Stimulated activated CD8-positive, alpha-beta memory T cell treated with anti-CD3 and anti-CD28 coated beads, Interleukin-4, amount 100 ng/mL, for 24 hours (primary cell): ENCODE results near the gene FBXW7.

Source experiments
- DNase-seq: peaks from one replicate; pipeline ENCODE4 v3.0.0-alpha.2; 2020; ENCODE audit warnings: low read depth

The FBXW7 gene

DNA sequence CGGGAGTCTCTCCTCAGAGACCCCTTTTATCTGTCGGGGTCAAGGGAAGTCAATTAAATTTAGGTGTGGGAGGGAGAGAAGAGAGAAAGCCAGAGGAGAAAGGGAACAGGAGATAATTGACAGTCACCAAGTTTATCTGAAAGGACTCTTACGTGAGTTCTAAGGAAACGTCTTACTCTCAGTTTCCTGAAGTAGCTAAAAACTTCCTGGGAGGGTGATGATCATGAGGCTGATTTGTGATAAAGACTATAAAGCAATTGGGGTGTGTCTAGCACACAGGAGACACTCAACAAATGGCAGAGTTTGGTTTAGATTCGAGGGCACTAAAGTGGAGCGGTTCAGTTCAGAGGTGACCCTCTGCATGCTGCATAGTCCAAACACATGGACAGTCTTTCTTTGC, 254.1 kb downstream of the FBXW7 start:
- no peak for DNase-seq

DNA sequence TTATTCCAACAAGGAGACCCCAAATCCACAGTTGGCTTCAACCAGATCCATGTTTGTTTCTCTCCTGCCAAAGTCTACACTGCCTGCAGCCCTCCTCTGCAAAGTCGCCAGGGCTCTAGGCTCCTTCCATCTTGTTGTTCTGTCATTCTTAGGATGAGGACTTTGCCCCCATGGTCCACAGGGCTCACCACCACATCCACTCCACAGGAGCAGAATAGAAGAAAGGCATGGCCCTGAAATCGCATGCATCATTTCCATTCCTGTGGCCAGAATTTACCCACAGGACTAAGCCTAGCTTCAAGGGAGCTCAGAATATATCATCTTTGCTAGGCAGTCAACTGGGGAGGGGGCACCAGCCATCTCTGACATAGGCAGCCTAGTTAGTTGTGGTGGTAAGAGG, 254.7 kb downstream of the FBXW7 start:
- DNase-seq = no peak

DNA sequence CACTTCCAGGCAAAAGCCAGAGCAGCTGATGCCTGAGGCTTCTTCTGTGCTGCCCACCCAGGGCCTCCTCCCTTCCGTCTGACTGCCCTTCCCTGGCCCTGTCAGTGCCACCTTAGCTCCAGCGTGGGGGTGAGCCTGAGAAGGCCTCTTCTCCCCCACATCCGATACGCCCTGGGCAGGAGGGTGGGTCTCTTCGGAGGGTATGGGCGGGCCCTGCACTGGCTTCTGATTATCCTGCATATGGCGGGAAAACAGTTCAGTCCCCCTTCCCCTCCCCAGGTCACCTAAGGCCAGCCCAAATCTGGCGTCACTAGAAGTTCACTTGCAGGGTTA, 256.7 kb downstream of the FBXW7 start:
- no peak for DNase-seq

DNA sequence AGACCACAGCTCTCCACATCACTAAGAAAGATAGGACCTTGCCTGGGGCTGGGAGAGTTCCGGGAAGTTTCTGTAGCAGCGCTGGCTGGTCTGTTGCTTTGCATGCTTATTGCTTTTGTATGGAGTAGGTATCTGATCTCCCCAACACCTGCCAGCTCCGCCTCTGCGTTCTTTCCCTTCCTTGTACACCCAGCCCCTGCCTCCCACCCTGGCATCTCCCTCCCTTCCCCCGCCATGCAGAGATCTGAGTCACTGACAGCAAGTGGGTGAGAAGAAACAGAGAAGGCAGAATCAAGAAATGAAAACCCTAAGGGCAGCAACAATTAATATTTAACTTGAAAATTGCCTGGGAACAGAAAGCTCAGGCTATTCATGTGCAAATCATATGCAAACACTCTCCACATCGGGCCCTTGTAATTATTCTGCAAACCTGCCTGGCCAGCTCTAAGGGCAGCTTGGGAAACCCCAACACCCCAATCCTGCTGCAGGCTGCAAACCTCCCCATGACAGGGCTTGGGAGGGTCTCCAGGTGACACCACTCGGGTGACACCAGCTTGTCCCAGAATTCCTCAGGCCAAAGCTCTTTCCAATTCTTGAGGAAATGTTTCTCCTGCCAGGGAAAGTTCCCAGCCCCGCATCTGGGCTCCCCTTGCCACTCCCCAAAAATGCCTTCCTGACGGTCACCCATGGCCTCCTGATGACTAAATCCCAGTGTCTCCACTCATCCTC, 257.2 kb downstream of the FBXW7 start:
- no peak for DNase-seq

DNA sequence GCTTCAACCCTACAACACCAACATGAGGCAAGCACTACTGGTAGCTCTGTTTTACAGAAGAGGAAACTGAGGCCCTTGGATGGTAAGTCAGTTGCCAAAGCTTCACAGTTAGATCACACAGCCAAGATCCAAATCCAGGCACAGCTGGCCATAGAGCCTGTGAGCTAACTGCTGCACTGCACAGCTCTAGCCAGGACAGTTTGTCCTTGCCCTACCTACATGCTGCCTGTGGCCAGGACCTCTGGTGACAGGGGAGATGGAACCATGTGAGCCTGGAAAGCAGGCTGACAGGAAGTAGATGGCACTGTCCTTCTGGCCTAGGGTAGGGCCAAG, 257.8 kb downstream of the FBXW7 start:
- no peak for DNase-seq

DNA sequence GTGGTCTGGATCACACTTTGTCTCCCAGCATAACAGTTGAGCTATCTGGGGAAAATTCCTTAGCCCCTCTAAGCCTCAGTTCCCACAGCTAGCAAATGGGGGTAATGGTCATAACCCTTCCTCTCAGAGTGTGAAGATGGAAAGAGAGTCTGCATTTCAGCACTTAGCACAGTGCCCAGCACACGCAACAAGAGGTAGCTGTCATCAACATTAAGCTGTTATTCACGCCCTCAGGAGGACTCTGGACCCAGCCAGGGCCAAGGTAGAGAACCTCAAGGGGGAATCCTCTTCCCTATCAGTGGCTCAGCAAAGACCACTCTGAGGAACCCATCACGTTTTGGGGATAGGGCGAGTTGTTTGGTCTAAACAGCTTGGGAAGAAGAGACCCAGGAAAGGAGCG, 258.6 kb downstream of the FBXW7 start:
- no peak for DNase-seq

DNA sequence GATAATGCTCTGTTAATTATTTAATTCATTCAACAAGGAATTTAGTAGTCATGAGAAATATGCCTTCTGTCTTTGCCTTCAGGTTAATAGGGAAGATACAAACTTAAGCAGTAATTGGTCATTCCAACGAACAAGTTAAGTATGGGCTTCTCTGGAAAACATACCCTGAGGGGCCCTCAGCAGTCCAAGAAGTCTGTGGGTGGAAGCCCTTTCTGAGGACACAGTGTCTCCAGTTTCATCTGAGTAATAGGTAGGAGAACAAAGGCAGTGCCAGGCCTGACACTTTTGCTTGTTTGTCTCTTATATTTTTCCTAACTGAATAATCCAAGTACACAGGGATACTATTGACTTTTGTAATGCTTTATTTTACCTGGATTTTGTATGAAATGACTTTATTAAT, 262.5 kb downstream of the FBXW7 start:
- no peak for DNase-seq
